PFSK-1 (cell line): ENCODE data around the gene FAM78B.

Source experiments
- FOXP2 ChIP-seq: optimal IDR thresholded peaks from 2 replicates; pipeline ENCODE3; 2011; ENCODE audit warnings: borderline replicate concordance, control low read depth, inconsistent platforms; ENCODE audit not compliant: insufficient read depth; ENCODE audit errors: extremely low read length, extremely low read depth
- POLR2AphosphoS5 ChIP-seq: IDR thresholded peaks from 2 replicates; pipeline ENCODE4 v1.6.1; 2012; ENCODE audit warnings: low read depth, mild to moderate bottlenecking, control low read depth, low read length, moderate library complexity
- SIN3A ChIP-seq: IDR thresholded peaks from 2 replicates; pipeline ENCODE4 v1.6.1; 2012; ENCODE audit warnings: mild to moderate bottlenecking, low read length, moderate library complexity, borderline replicate concordance; ENCODE audit not compliant: insufficient read depth
- TAF1 ChIP-seq: IDR thresholded peaks from 2 replicates; pipeline ENCODE4 v1.6.1; 2012; ENCODE audit warnings: low read length, control low read depth, borderline replicate concordance; ENCODE audit not compliant: insufficient read depth
- TF ChIP-seq, protein P1 (sequence below), 2 experiments: IDR thresholded peaks; 2 replicates each; pipeline versions ENCODE4 v1.6.1 to v1.8.0; 2011 to 2012; ENCODE audit warnings: low read depth in 2 of 2, low read length in 2 of 2, control low read depth in 1 of 2, inconsistent platforms in 1 of 2, mild to moderate bottlenecking in 1 of 2, moderate library complexity in 1 of 2; ENCODE audit not compliant: insufficient read depth in 1 of 2

DNA sequence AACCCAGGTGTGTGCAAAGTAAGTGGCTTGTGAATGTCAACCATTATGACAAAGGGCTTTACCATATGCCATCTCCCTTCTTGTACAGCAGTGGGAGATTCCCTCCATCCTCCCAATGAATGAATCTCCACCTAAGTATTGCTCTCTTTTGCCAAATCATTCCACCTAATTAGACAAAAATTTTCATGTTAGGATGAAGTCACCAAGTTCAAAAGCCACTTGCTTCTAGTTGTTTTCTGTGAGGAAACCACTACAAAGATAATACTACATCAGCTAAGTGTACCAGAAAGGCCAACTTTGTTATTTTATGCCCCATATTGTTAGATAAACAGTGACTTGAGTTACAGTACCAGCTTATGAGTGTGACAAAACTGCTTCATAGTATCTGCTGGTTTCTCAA, 34.3 kb downstream of the FAM78B start:
- TF ChIP-seq, protein P1, sequence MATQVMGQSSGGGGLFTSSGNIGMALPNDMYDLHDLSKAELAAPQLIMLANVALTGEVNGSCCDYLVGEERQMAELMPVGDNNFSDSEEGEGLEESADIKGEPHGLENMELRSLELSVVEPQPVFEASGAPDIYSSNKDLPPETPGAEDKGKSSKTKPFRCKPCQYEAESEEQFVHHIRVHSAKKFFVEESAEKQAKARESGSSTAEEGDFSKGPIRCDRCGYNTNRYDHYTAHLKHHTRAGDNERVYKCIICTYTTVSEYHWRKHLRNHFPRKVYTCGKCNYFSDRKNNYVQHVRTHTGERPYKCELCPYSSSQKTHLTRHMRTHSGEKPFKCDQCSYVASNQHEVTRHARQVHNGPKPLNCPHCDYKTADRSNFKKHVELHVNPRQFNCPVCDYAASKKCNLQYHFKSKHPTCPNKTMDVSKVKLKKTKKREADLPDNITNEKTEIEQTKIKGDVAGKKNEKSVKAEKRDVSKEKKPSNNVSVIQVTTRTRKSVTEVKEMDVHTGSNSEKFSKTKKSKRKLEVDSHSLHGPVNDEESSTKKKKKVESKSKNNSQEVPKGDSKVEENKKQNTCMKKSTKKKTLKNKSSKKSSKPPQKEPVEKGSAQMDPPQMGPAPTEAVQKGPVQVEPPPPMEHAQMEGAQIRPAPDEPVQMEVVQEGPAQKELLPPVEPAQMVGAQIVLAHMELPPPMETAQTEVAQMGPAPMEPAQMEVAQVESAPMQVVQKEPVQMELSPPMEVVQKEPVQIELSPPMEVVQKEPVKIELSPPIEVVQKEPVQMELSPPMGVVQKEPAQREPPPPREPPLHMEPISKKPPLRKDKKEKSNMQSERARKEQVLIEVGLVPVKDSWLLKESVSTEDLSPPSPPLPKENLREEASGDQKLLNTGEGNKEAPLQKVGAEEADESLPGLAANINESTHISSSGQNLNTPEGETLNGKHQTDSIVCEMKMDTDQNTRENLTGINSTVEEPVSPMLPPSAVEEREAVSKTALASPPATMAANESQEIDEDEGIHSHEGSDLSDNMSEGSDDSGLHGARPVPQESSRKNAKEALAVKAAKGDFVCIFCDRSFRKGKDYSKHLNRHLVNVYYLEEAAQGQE (IDR thresholded peaks at IDR 0.05; ENCODE audit: insufficient read depth in 1 of 2, low read depth in 2 of 2, low read length in 2 of 2), result no peak
- TF ChIP-seq TAF1 (no peak), POLR2AphosphoS5 (no peak), SIN3A (no peak), FOXP2 (no peak)
